Duodenal mucosa (tissue), 2 donors: ENCODE results near the gene UBALD2.

Experiments used
- H3K27ac ChIP-seq: one replicate; pipeline ENCODE4 v1.7.0; 2013; ENCODE audit warnings: low read depth, low read length
- H3K27me3 ChIP-seq, 2 donors: one replicate each; pipeline ENCODE4 v1.7.0; 2013; ENCODE audit warnings: low read length in 2 of 2, control low read depth in 1 of 2; ENCODE audit not compliant: insufficient read depth in 2 of 2, control insufficient read depth in 1 of 2
- H3K36me3 ChIP-seq, 2 donors: one replicate each; pipeline ENCODE4 v1.7.0; 2013; ENCODE audit warnings: low read length in 2 of 2, control low read depth in 1 of 2; ENCODE audit not compliant: insufficient read depth in 2 of 2, control insufficient read depth in 1 of 2
- H3K4me1 ChIP-seq, 2 donors: one replicate each; pipeline ENCODE4 v1.7.0; 2013; ENCODE audit warnings: low read length in 2 of 2, control low read depth in 1 of 2; ENCODE audit not compliant: insufficient read depth in 2 of 2, control insufficient read depth in 1 of 2
- H3K4me3 ChIP-seq, 2 donors: one replicate each; pipeline ENCODE4 v1.7.0; 2013; ENCODE audit warnings: low read length in 2 of 2, low read depth in 1 of 2
- H3K9ac ChIP-seq, 2 donors: one replicate each; pipeline ENCODE4 v1.7.0; 2013; ENCODE audit warnings: low read length in 2 of 2, low read depth in 1 of 2
- H3K9me3 ChIP-seq, 2 donors: one replicate each; pipeline ENCODE4 v1.7.0; 2013; ENCODE audit warnings: low read length in 2 of 2, control low read depth in 1 of 2; ENCODE audit not compliant: control insufficient read depth in 1 of 2

The UBALD2 gene

GRCh38 chr17:76235883-76236282, 29.3 kb upstream of the UBALD2 start:
- Histone ChIP-seq H3K27me3 (no peaks in the 10 kb centered on the region), H3K9me3 (no peaks in the 10 kb centered on the region), H3K36me3 (no peaks in the 10 kb centered on the region), H3K4me1 (peaks cover 0 to 7% of the 10 kb centered on the region in 2 donors), H3K27ac (no peak overlapping the region), H3K9ac (no peak overlapping the region), H3K4me3 (no peak overlapping the region)

GRCh38 chr17:76236603-76237002, 28.5 kb upstream of the UBALD2 start:
- H3K4me1 ChIP-seq: peaks cover 7 to 14% of the 10 kb centered on the region in 2 donors
- H3K9me3 ChIP-seq: no peaks in the 10 kb centered on the region
- H3K36me3 ChIP-seq: no peaks in the 10 kb centered on the region
- no peak overlapping the region for H3K4me3 ChIP-seq
- H3K27me3 ChIP-seq: no peaks in the 10 kb centered on the region
- H3K27ac ChIP-seq: no peak overlapping the region
- no peak overlapping the region for H3K9ac ChIP-seq

GRCh38 chr17:76237859-76238313, 27.3 kb upstream of the UBALD2 start:
- Histone ChIP-seq H3K9ac (no peak overlapping the region), H3K36me3 (no peaks in the 10 kb centered on the region), H3K4me1 (peaks cover 7 to 20% of the 10 kb centered on the region in 2 donors), H3K9me3 (no peaks in the 10 kb centered on the region), H3K4me3 (no peak overlapping the region), H3K27me3 (no peaks in the 10 kb centered on the region), H3K27ac (no peak overlapping the region)

GRCh38 chr17:76238847-76239537, 26.2 kb upstream of the UBALD2 start:
- Histone ChIP-seq H3K4me1 (peaks cover 7 to 20% of the 10 kb centered on the region in 2 donors), H3K9ac (peak overlapping the region in 1 of 2 donors; percentile 62), H3K27me3 (no peaks in the 10 kb centered on the region), H3K4me3 (peak overlapping the region; percentile 58 to 69), H3K27ac (no peak overlapping the region), H3K9me3 (no peaks in the 10 kb centered on the region), H3K36me3 (no peaks in the 10 kb centered on the region)

- Histone ChIP-seq H3K9ac (peak overlapping the region; percentile 58 to 62), H3K36me3 (no peaks in the 10 kb centered on the region), H3K4me1 (peaks cover 7 to 20% of the 10 kb centered on the region in 2 donors), H3K9me3 (no peaks in the 10 kb centered on the region), H3K27me3 (no peaks in the 10 kb centered on the region), H3K27ac (no peak overlapping the region), H3K4me3 (peak overlapping the region; percentile 57 to 69)
Observed at GRCh38 chr17:76239538-76240274, 25.4 kb upstream of the UBALD2 start.

GRCh38 chr17:76240461-76241203, 24.5 kb upstream of the UBALD2 start, which contains the start of gene RNF157:
TSS of gene RNF157 (minus strand) at chr17:76240493. CDS start at chr17:76240240, 253 bp downstream.
- H3K4me3 ChIP-seq: peak within 1 kb of the TSS; percentile 72 to 82
- H3K9me3 ChIP-seq: no peaks in the 10 kb centered on the region
- H3K27ac ChIP-seq: no peak within 1 kb of the TSS
- peak within 1 kb of the TSS; percentile 58 to 63 for H3K9ac ChIP-seq
- no peaks in the 10 kb centered on the region for H3K27me3 ChIP-seq
- H3K36me3 ChIP-seq: no peaks in the 10 kb centered on the region
- H3K4me1 ChIP-seq: peaks cover 7 to 22% of the 10 kb centered on the region in 2 donors

GRCh38 chr17:76241204-76241538, 24.0 kb upstream of the UBALD2 start:
- H3K36me3 ChIP-seq: no peaks in the 10 kb centered on the region
- H3K4me1 ChIP-seq: peaks cover 11 to 27% of the 10 kb centered on the region in 2 donors
- H3K9ac ChIP-seq: peak overlapping the region; percentile 55 to 63
- H3K4me3 ChIP-seq: peak overlapping the region; percentile 72 to 82
- H3K27me3 ChIP-seq: no peaks in the 10 kb centered on the region
- no peak overlapping the region for H3K27ac ChIP-seq
- H3K9me3 ChIP-seq: no peaks in the 10 kb centered on the region

GRCh38 chr17:76241691-76242255, 23.4 kb upstream of the UBALD2 start:
- Histone ChIP-seq H3K36me3 (no peaks in the 10 kb centered on the region), H3K9ac (peak overlapping the region in 1 of 2 donors; percentile 63), H3K4me1 (peaks cover 17 to 33% of the 10 kb centered on the region in 2 donors), H3K9me3 (no peaks in the 10 kb centered on the region), H3K4me3 (peak overlapping the region in 1 of 2 donors; percentile 82), H3K27me3 (no peaks in the 10 kb centered on the region), H3K27ac (no peak overlapping the region)

GRCh38 chr17:76243826-76244679, 21.1 kb upstream of the UBALD2 start:
- Histone ChIP-seq H3K27me3 (no peaks in the 10 kb centered on the region), H3K27ac (no peak overlapping the region), H3K4me3 (no peak overlapping the region), H3K9me3 (no peaks in the 10 kb centered on the region), H3K36me3 (no peaks in the 10 kb centered on the region), H3K4me1 (peaks cover 28 to 42% of the 10 kb centered on the region in 2 donors), H3K9ac (no peak overlapping the region)
